GM03348 (cell line): ENCODE measurements around the gene CAMTA1.
A peak's percentile ranks its signal among the peaks of the same experiment; 100 is the strongest.
"Not testable (repeated sequence)": the region's sequence is repeated elsewhere in the genome, so short reads cannot be mapped to it uniquely, and the experiment has no call there.

Experiments used
- DNase-seq: peaks from one replicate; pipeline ENCODE4 v3.0.0; 2012; ENCODE audit warnings: low spot score

Gene CAMTA1

DNA sequence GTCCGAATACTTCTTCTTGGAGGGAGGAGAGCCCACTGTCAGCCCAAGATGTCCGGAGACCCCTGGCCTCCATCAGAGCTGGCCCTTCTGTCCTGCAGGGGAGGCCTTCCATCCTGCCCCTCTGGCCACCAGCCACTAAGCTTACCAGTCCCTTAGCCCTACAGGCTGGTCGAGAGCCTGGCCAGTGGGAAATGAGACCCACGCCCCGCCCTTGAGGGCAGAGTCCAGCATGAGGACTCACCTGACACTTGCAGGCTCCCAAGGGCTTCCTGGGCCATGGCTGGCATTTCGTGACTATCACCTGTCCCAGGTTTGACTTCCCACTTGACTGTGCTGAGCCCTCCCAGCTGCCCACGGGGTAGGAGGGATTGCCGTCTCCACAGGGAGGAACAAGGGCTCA lies 624.0 kb downstream of the CAMTA1 start:
- DNase-seq: no peak

DNA sequence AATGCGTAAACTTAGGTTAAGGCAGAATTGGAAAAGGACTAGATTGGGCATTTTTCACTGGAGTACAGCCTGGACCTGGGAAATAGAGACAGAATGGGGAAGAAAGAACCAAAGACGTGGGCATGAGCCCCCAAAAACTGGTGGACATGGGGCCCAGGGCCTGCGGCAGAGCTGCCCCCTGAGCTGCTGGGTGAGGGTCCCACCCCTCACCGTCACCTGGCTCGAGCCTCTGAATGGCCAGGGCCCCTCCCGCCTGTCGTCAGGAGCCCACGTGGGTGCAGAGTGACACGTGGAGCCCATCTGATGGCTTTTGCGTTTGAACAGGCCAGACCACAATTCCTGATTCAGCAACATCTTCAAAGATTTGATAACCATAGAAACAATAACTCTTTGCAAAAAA lies 624.9 kb downstream of the CAMTA1 start:
- no peak for DNase-seq

DNA sequence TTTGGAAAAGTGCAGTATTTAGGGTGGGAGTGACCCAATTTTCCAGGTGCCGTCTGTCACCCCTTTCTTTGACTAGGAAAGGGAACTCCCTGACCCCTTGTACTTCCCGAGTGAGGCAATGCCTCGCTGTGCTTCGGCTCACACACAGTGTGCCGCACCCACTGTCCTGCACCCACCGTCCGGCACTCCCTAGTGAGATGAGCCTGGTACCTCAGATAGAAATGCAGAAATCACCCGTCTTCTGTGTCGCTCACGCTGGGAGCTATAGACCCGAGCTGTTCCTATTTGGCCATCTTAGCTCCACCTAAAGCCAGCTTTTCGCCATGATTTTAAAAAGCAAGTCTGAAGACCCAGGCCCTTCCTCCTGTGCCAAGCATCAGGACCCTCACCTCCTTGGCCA lies 632.4 kb downstream of the CAMTA1 start:
- DNase-seq: not testable (repeated sequence)

DNA sequence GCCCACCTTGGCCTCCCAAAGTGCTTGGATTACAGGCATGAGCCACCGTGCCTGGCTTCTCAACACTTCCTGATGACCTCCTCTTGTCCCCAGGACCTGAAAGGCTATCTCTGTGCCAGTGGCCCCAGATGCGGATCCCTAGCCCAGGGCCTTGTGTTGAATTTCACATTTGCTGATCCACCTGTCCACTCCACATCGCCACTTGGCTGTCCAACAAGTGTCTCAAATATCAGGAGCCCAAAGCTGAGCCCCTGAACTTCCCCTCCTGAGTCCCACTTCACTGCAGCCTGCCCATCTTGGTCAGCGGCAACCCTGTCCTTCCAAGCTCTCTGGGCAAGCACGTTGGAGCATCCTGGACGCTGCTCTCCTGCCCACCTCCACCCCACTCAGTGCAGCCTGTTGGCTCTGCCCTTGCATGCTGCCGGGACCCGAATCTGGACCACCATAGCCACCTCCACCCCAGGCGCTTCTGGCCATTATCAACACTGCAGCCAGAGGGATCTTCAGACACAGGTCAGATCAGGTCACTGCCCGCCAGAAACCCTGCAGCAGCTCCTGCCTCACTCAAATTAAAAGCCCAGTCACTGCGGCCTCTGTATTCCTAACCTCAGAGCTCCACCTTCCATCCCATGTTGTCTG lies 633.3 kb downstream of the CAMTA1 start:
- no peak for DNase-seq

DNA sequence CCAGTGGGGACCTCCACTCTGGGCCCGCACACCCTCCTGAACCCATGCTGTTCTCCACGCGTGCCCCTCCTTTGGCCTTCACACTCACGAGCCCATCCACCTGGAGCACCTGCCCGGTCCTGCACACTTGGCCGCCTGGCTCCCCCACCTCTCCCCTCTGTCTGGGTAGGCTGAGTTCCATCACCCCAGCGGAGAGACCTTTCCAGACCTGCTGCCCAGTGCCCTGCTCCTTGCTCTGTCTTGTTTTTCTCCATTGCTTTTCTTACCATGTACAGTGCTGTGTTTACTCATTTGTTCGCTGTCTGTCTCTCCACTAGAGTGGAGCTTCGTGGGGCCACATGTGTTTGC lies 634.8 kb downstream of the CAMTA1 start:
- DNase-seq: no peak

DNA sequence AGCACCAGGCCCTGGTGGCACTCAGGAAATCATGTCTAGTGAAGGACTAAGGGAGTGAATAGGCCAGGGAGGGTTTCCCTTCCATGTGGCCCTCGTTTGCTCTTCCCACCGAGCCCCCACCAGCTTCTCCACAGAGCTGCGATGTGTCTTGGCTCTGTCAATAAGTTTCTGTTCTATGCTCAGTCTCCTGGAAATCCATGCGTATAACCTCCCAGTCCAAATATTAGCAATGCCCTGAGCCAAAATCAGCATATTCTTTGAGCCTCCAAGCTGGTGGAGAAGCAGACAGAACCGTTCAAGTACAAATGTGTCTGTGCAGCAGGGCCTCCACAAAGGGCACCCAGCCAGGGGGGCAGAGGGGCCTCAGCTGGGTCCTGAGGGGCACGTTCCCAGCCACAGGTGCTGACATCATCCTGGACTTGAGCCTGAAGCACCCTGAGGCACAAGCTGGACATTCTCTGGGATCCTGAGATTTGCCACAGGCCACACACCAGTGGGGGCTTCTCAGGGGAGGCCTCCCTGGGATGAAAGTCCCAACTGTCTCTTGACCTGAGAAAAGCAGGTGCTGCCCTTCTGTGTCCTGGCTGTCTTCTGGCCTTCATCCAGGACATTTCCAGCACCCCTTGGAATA lies 635.3 kb downstream of the CAMTA1 start:
- DNase-seq: no peak

DNA sequence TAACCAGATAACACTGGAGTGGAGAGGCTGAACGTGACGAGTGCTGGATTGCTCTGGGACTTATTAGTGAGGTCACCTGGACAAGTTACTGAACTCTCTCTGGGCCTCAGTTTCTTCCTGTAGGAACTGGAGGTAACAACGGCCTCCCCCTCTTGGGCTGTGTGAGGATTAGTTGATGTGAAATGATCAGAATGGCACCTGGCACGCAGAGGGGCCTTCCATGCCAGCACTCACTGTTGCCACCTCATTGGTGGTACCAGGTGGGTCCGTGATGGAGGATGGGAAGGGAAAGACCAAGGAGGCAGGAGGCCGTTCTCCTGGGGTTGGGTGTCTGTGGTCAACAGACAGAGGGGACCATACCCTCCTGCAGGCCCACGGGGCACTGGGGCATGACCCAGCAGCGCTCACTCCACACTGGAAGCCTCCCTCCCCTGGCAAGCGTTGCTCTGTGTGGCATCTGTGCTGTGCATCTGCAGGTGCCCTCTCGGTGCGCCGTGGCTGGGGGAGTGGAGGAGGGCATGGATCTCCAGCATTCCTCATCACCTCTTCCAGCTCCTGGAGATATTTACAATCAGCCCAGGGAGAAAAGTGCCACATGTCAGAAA lies 636.3 kb downstream of the CAMTA1 start:
- DNase-seq: no peak

DNA sequence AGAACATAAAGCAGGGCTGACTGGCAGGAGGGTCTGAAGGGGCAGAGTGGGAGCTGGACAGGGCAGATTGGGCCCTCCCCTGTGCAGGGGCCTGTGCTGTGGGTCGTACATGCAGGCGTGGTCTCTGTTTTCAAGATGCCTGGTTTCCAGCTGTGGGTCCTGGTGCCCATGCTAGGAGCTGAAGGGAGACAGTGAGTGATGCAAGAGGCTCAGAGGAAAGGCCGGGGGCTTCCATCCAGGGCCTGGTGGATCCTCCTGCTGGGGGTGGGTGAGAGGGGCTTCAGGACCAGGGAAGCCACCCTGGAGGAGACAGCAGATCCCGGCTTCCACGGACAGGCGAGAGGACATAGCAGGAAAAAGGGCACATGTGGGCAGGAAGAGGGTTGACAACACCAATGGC lies 636.8 kb downstream of the CAMTA1 start:
- DNase-seq: no peak

DNA sequence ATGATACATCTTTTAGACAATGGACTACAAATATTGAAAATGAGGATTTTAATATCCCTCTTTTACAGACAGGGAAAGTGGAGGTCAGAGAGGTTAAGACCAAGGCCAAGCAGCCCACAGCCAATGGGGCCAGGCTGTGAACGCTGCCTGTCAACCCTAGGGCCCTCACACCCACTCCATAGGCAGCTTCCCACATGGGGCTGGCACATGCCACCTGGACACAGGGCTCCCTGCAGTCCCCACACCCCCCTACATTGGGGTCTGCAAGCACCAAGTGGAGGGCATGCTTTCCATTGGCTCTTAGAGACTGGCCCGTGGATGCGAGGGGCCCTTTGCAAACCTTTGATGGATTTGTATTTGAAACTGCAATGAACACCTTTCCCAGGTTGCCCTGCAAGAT lies 637.3 kb downstream of the CAMTA1 start:
- DNase-seq: no peak

DNA sequence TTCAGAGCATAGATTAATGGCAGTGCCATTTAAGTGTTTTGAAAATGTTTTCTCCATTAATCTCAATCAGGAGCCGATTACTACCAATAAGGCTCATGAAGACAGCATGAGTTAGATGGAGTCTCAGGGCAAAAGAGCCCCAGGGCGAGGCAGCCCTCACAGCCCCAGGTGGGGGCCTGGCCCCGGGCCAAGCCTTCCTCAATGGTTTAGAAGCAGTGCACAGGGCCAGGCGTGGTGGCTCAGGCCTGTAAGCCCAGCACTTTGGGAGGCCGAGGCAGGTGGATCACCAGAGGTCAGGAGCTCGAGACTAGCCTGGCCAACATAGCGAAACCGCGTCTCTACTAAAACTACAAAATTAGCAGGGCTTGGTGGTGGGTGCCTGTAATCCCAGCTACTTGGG lies 637.7 kb downstream of the CAMTA1 start:
- DNase-seq: no peak

DNA sequence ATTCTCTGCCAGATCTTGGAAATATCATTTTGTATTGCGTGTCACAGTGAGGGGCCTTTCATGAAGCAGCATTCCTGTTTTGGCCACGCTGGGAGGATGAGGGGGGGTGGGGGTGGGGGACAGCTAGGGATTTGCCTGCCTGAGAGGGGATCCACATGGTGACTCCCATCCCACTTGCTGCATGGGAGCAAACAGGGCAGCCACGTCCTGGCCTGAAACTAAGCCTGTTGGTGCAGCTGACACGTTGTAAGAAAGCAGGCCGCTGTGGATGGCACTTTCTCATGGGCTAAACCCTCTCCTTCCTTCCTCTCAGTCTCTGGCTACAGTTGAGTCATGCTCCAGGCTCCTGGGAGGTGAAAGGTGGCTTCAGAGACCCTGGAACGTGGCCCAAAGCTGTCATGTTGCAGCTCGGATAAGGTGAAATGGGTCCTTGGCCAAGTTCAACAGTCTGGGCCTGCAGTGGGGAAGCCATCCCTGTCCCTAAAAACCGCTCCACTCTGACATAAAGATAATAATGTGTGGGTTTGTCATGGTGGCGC lies 639.2 kb downstream of the CAMTA1 start:
- no peak for DNase-seq

DNA sequence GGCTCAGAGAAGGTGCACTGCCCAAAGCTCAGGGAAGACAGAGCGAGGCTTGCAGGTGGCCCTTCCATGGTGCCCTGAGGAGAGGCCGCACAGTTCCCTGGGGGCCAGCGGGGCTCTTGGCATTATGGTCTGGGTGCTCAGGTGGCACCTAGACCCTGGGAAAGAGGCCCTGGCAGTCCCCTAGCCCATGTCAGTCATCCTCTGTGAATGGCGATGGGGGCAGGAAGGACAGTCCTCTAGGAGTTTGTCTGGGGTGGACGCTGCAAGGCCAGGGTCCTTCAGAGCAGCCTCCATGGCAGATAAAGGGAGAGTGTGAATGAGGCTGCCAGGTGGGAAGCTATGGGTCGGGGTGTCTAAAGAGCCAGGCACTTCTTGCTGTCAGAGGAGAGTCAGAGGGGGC lies 640.0 kb downstream of the CAMTA1 start:
- DNase-seq: no peak

DNA sequence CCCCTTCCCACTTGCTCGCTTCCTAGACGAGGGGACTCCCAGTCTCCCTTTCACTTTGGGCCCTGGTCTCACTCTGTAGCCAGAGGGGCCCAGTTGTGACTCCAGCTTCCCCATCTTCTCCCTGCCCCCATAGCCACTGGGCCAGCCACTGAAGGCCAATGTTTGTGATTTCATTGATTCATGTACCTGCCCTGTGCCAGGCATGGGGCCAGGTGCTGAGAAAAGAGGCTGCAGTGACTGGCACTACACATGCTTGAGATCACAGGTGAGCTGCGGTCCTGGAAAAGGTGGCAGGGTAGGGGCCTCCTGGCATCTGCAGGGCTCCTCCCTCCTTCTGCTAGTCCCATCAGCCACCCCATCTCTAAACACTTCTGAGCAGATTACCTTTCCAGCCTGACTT lies 640.5 kb downstream of the CAMTA1 start:
- DNase-seq: no peak

DNA sequence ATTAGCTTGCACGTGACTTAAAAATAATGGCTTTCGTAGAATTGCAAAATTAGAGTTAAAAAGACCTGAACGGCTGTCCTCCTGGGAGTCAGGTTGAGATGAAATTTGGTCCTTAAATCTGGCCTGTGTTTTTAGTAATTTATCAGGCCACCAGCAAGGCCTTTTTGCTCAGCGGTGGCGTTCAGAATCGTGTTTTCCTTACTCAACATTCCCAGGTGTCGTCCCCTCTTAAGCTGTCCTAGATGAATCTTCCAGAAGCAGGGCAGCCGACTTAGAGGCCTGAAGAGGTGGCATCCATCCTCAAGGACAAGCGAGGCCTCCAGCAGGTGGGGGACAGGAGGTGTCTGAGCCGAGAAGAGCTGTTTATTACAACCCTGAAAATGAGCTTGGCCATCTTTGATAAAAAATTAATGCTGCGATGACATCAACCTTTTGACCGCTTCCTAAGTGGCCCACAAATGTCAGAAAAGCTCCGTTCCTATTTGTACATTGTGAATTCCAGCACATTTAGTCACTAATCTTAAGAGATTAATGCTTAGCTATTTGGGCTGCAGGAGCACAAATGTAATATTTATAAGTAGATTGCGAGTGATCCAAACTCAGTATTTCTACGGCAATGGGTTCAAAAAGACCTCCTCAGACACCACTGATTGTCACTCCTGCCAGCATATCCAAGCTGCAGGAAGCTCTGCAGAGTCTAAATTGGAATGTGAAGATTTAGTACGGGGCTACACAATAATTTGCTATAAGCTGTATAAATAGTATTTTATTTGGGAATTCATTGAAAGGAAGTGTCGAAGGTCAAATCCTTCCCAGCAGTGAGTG lies 641.7 kb downstream of the CAMTA1 start:
- no peak for DNase-seq

DNA sequence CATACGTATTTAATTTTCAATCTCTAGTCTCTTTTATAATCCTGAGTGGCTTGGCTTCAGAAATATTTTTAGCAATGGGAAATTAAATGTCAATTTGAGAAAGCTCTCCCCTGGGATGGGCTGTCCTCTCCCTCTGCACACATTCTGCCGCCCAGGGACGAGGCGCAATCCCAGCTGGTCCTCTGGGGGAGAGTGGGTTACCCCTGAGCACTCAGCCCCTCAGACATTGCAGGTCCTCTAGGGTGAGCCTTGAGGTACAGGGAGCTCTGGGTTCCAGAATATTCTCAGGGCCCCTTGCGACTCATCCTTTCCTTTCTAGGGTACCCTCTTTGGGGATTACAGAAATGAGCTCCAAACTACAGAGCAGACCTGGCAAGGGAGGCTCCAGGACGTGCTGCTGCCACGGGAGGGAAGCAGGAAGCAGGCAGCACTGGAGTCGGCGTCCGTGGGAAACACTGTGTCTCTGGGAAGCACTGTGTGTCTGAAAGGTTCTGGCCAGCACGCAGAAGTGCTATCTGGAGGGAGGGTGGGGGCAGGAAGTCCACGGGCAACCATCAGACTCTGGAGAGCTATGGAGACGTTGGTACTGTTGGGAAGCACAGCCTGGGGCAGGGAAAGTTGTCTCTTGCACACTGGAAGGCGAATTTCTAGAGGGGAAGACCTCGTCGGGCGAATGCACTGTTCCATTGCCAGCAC lies 642.5 kb downstream of the CAMTA1 start:
- no peak for DNase-seq

DNA sequence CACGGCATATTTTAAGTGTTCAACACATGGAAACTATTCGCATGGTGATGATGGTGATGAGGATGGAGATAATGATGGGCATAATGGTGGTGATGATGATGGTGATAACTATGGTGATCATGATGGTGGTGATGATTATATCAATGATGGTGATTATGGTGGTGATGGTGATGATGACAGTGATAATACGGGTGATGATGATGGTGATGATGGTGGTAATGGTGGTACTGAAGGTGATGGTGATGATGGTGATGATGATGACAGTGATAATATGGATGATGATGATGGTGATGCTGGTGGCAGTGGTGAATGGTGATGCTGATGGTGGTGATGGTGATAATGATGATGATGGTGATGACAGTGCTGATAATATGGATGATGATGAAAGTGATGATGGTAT lies 644.0 kb downstream of the CAMTA1 start:
- DNase-seq: no peak

DNA sequence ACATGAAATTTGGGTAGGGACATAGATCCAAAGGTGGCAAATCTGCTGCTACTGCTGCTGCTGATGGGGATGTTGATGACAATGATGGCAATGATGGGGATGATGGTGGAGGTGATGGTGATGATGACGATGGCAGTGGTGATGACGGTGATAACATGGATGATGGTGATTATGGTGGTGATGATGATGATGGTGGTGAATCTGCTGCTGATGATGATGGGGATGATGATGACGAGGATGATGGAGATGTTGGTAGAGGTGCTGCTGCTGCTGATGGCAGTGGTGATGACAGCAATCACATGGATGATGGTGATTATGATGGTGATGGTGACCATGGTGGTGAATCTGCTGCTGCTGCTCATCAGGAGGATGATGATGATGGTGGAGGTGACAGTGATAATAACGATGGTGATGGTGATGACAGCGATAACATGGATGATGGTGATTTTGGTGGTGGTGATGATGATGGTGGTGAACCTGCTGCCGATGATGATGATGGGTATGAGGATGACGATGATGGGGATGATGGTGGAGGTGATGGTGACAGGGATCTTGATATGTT lies 644.9 kb downstream of the CAMTA1 start:
- DNase-seq: no peak

DNA sequence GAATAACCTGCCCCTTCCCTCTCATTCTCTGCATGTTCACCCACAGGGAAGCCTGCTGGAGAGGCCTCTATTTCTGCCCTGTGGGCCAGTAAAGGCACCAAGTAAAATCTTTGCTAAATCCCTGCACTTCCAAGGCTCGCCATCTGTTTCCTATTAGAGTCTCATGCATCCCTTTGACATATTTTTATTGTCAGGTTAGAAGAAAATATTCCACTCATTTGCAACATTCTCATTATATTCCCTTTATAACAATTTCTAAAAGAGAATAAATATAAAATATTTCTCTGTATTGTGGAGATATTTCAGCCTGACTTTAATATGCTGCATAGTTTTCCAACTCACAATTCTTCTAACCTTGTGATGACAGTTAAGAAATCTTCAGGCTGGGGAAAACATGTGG lies 645.4 kb downstream of the CAMTA1 start:
- peak; percentile 37 for DNase-seq

DNA sequence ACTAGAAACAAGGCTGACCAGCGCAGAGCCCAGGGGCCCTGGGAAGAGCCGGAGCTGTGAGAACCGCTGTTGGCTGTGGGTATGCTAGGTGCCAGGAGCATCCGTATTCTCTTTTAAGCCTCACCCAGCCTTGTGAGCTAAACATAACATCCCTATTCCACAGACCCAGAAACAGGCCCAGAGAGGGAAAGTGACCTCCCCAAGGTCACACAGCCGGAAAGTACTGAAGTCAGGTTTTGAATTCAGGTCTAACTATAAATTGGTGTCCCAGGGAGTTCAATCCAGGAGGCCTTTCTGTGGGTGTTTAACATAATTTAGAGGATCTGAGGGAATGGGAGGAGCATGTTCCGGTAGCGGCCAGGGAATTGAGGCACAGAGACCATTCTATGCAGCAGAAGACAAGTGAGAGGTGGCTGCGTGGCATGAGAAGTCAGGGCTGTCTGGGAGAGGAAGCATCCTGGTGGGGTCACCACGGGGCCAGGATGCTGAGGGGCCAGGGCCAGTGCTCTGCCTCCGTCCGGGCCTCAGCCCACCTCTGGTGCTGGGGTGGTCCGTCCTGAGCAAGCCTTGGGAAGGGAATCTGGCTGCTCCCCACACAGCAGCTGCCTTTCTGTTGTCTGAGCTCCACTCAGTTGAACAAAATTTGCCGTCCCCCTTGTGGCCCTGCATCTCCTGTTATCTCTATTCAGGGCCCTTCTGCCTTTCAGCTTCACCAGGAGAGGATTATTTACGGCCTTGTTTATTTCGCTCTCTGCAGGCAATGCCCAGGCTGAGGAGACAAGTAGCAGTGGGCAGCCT lies 647.0 kb downstream of the CAMTA1 start:
- DNase-seq: no peak

DNA sequence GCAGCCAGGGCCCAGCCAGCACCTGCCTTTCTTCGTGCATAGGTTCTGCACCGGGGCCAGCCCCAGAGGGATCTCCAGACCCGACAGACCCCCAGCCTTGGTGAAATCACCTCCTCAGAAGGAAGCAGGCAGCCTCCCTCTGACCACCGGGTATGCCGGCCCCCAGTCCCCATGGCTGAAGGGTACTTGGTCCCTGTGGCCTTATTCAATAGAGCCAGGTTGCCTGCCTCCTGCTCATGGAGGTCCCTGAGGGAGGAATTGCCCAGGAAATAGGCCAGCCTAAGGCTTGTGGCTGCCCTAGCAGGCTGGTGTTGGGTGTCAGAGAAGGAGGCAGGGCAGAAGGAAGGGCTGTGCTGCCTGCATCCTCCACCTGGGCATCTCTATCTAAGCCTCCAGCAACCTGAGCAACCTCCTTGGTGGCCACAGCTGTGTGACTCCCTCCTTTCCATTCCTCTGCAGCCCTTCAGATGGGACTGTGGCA lies 647.7 kb downstream of the CAMTA1 start:
- DNase-seq: no peak

DNA sequence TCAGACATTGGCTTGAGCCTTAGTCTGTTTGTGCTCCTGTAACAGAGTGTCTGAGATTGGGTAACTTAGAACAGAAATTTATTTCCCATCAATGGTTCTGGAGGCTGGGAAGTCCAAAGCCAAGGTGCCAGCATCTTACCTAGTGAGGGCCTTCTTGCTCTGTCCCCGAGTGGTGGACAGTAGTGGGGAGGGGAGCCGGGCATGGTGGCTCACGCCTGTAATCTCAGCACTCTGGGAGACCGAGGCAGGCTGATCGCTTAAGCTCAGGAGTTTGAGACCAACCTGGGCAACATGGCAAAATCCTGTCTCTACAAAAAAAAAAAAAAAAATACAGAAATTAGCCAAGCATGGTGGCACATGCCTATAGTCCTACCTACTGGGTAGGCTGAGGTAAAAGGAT lies 649.3 kb downstream of the CAMTA1 start:
- DNase-seq: no peak
